ENCODE data around the gene KAT6B. TPM values are rescaled to one million over a fixed set of nuclear protein-coding genes. Genes with fewer than 3 reads are reported as not detected.

The KAT6B gene
- total and polyA plus RNA-seq, 10 of the 15 experiments (the other 5 are each of a cell fraction or from before 2014, with no cell fraction given) = 2.7 to 22.6 (median 15.7) TPM

DNA sequence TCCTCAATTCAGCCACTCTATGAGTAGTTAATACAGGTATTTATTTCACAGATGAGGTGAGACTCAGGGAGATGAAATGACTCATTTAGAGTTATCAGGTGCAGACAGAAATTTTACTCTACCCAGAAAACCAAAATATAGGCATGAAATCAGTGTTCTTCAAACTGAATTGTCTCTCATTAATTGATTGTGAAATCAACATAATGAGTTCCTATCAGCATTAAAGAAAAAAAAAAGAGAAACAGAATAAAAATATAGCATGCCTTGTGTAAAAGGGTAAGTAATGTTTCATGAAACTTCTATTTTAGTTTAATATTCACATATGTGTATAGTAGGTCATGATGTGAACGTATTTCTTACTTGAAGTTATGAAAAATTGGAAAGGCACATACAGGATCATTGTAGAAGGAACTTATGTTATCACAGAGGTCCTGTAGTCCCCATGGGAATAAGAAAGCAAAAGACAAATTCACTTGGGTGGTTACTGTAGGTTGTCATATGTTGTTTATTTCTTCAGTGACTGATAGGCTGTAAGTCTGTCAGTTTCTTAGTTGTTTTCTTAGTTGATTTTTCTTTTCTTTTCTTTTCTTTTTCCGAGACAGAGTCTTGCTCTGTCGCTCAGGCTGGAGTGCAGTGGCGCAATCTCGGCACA is 47.5 kb downstream of the KAT6B start:
- no TSS peak for BruUV-seq (replicated peaks)
- peaks cover 28% of the 10 kb centered on the region for H3K4me1 ChIP-seq (ENCODE audit: control insufficient read depth, insufficient read depth, low read length)
- TF ChIP-seq, protein P1, sequence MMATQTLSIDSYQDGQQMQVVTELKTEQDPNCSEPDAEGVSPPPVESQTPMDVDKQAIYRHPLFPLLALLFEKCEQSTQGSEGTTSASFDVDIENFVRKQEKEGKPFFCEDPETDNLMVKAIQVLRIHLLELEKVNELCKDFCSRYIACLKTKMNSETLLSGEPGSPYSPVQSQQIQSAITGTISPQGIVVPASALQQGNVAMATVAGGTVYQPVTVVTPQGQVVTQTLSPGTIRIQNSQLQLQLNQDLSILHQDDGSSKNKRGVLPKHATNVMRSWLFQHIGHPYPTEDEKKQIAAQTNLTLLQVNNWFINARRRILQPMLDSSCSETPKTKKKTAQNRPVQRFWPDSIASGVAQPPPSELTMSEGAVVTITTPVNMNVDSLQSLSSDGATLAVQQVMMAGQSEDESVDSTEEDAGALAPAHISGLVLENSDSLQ (IDR thresholded peaks at IDR 0.05) = peak; percentile 27; the same call in 1 of the 2 replicates
- TF ChIP-seq MEF2B (IDR thresholded peaks at IDR 0.05; ENCODE audit: partially characterized antibody, poor library complexity, severe bottlenecking) (peak; percentile 85), ZNF207 (IDR thresholded peaks at IDR 0.05; ENCODE audit: borderline replicate concordance) (no peak)

GRCh38 chr10:74874649-74875048 is 48.2 kb downstream of the KAT6B start:
- DNase-seq (ENCODE audit: low read depth, low spot score) (no peak), ATAC-seq (no peak), FAIRE-seq (no peak)
- no peak for TF ChIP-seq CHD2 (IDR thresholded peaks at IDR 0.05; ENCODE audit: borderline replicate concordance, low read depth, low read length)
- no peak for TF ChIP-seq NFYB (IDR thresholded peaks at IDR 0.05; ENCODE audit: insufficient read depth, low read depth, low read length)
- TF ChIP-seq, protein P2, sequence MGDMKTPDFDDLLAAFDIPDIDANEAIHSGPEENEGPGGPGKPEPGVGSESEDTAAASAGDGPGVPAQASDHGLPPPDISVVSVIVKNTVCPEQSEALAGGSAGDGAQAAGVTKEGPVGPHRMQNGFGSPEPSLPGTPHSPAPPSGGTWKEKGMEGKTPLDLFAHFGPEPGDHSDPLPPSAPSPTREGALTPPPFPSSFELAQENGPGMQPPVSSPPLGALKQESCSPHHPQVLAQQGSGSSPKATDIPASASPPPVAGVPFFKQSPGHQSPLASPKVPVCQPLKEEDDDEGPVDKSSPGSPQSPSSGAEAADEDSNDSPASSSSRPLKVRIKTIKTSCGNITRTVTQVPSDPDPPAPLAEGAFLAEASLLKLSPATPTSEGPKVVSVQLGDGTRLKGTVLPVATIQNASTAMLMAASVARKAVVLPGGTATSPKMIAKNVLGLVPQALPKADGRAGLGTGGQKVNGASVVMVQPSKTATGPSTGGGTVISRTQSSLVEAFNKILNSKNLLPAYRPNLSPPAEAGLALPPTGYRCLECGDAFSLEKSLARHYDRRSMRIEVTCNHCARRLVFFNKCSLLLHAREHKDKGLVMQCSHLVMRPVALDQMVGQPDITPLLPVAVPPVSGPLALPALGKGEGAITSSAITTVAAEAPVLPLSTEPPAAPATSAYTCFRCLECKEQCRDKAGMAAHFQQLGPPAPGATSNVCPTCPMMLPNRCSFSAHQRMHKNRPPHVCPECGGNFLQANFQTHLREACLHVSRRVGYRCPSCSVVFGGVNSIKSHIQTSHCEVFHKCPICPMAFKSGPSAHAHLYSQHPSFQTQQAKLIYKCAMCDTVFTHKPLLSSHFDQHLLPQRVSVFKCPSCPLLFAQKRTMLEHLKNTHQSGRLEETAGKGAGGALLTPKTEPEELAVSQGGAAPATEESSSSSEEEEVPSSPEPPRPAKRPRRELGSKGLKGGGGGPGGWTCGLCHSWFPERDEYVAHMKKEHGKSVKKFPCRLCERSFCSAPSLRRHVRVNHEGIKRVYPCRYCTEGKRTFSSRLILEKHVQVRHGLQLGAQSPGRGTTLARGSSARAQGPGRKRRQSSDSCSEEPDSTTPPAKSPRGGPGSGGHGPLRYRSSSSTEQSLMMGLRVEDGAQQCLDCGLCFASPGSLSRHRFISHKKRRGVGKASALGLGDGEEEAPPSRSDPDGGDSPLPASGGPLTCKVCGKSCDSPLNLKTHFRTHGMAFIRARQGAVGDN (IDR thresholded peaks at IDR 0.05) = no peak
- TF ChIP-seq NFXL1 (IDR thresholded peaks at IDR 0.05; ENCODE audit: borderline replicate concordance) = no peak
- TF ChIP-seq BRCA1 (IDR thresholded peaks at IDR 0.05; ENCODE audit: low read depth, low read length) = no peak
- TF ChIP-seq POLR2AphosphoS2 (IDR thresholded peaks at IDR 0.05; ENCODE audit: low read depth, low read length) = no peak
- H4K20me1 ChIP-seq (ENCODE audit: control insufficient read depth, insufficient read depth) = no peaks in the 10 kb centered on the region
- no peak overlapping the region for H2AFZ ChIP-seq (ENCODE audit: control insufficient read depth, low read depth, low read length)
- CTCF ChIA-PET = interaction anchor here (0.8 kb wide), 1 partner anchor 9 kb away, joined by 6 read pairs; no protein-coding TSS in a partner anchor
- H3K79me2 ChIP-seq (ENCODE audit: control insufficient read depth, insufficient read depth, low read length) = peaks cover 35% of the 10 kb centered on the region
- BruUV-seq (replicated peaks) = no TSS peak
- H3K27me3 ChIP-seq (replicated peaks in 1 of 2; ENCODE audit: control insufficient read depth in 2 of 2, insufficient read depth in 2 of 2, low read length in 1 of 2) = no peaks in the 10 kb centered on the region
- no peaks in the 10 kb centered on the region; a peak in 1 of 4 replicates for H3K36me3 ChIP-seq (ENCODE audit: control insufficient read depth in 2 of 2, insufficient read depth in 2 of 2, low read length in 1 of 2)
- H3K27ac ChIP-seq (ENCODE audit: control insufficient read depth, insufficient read depth) = no peak overlapping the region
- POLR2A ChIA-PET = interaction anchor here (0.5 kb wide), 1 partner anchor 122 kb away, joined by 3 read pairs; no protein-coding TSS in a partner anchor
- H3K4me2 ChIP-seq (ENCODE audit: control insufficient read depth, insufficient read depth) = no peak overlapping the region
- no peaks in the 10 kb centered on the region for H3K9me3 ChIP-seq (replicated peaks; ENCODE audit: control insufficient read depth, insufficient read depth, low read length)
- in situ Hi-C loops (cut with MboI) (no loop called here), intact Hi-C loops (cut with micrococcal nuclease; ENCODE audit: unreplicated experiment) (no loop called here)
- H3K9ac ChIP-seq (ENCODE audit: control insufficient read depth, insufficient read depth, low read length) = no peak overlapping the region
- H3K4me3 ChIP-seq = no peak overlapping the region
- WGBS (ENCODE audit: insufficient coverage, insufficient replicate concordance, low lambda C conversion rate, missing lambda C conversion rate) = 100% methylated on average over 1 of the region's 1 CpG
- peaks cover 28% of the 10 kb centered on the region for H3K4me1 ChIP-seq (ENCODE audit: control insufficient read depth, insufficient read depth, low read length)
- SMC1A ChIA-PET (ENCODE audit: uncharacterized antibody, unreplicated experiment) = interaction anchor here (1.0 to 2.7 kb wide), 2 partner anchors 10 to 21 kb away, joined by 3 to 8 read pairs; no protein-coding TSS in a partner anchor
- RAD21 ChIA-PET (ENCODE audit: unreplicated experiment) = interaction anchor here (1.0 to 1.3 kb wide), 3 partner anchors 23 to 181 kb away, joined by 3 to 5 read pairs (median 4); partner anchors contain the start of gene KAT6B

More for the DNA sequence above, 47.5 kb downstream of the KAT6B start:
- FAIRE-seq (no peak), ATAC-seq (no peak), DNase-seq (ENCODE audit: low read depth, low spot score) (no peak)
- H3K27ac ChIP-seq (ENCODE audit: control insufficient read depth, insufficient read depth) = 0 out of 2 replicates have a peak overlapping the region, but pooled peaks have one; percentile 18
- intact Hi-C loops (cut with micrococcal nuclease; ENCODE audit: unreplicated experiment) (no loop called here), in situ Hi-C loops (cut with MboI) (no loop called here)
- POLR2A ChIA-PET = interaction anchor here (0.7 kb wide), 2 partner anchors 21 to 130 kb away, joined by 3 read pairs; no protein-coding TSS in a partner anchor
- H3K27me3 ChIP-seq (replicated peaks in 1 of 2; ENCODE audit: control insufficient read depth in 2 of 2, insufficient read depth in 2 of 2, low read length in 1 of 2) = no peaks in the 10 kb centered on the region
- peaks cover 35% of the 10 kb centered on the region for H3K79me2 ChIP-seq (ENCODE audit: control insufficient read depth, insufficient read depth, low read length)
- H3K9me3 ChIP-seq (replicated peaks; ENCODE audit: control insufficient read depth, insufficient read depth, low read length) = no peaks in the 10 kb centered on the region
- no peaks in the 10 kb centered on the region for H3K36me3 ChIP-seq (ENCODE audit: control insufficient read depth in 2 of 2, insufficient read depth in 2 of 2, low read length in 1 of 2)
- CTCF ChIA-PET = no interaction called here
- RAD21 ChIA-PET (ENCODE audit: unreplicated experiment) = interaction anchor here (0.8 to 2.0 kb wide), 2 partner anchors 19 kb away, joined by 3 to 6 read pairs; no protein-coding TSS in a partner anchor
- no peak overlapping the region for H3K4me3 ChIP-seq
- H3K9ac ChIP-seq (ENCODE audit: control insufficient read depth, insufficient read depth, low read length) = no peak overlapping the region
- 93% methylated on average over 5 of the region's 5 CpGs for WGBS (ENCODE audit: insufficient coverage, insufficient replicate concordance, low lambda C conversion rate, missing lambda C conversion rate)
- no peak overlapping the region for H2AFZ ChIP-seq (ENCODE audit: control insufficient read depth, low read depth, low read length)
- no peak overlapping the region for H3K4me2 ChIP-seq (ENCODE audit: control insufficient read depth, insufficient read depth)
- SMC1A ChIA-PET (ENCODE audit: uncharacterized antibody, unreplicated experiment) = interaction anchor here (2.3 to 12.8 kb wide), 3 partner anchors 16 to 23 kb away, joined by 9 to 175 read pairs (median 31); no protein-coding TSS in a partner anchor
- H4K20me1 ChIP-seq (ENCODE audit: control insufficient read depth, insufficient read depth) = no peaks in the 10 kb centered on the region
